Measurements from ENCODE around the gene FBXO47.

Gene FBXO47

GRCh38 chr17:38967290-38967738 is at the start of gene FBXO47:
FBXO47 (minus strand) TSS chr17:38967403; CDS start chr17:38963025, 4,378 bp downstream.
- peak; percentile 85 for DNase-seq (ENCODE audit: low spot score)

DNA sequence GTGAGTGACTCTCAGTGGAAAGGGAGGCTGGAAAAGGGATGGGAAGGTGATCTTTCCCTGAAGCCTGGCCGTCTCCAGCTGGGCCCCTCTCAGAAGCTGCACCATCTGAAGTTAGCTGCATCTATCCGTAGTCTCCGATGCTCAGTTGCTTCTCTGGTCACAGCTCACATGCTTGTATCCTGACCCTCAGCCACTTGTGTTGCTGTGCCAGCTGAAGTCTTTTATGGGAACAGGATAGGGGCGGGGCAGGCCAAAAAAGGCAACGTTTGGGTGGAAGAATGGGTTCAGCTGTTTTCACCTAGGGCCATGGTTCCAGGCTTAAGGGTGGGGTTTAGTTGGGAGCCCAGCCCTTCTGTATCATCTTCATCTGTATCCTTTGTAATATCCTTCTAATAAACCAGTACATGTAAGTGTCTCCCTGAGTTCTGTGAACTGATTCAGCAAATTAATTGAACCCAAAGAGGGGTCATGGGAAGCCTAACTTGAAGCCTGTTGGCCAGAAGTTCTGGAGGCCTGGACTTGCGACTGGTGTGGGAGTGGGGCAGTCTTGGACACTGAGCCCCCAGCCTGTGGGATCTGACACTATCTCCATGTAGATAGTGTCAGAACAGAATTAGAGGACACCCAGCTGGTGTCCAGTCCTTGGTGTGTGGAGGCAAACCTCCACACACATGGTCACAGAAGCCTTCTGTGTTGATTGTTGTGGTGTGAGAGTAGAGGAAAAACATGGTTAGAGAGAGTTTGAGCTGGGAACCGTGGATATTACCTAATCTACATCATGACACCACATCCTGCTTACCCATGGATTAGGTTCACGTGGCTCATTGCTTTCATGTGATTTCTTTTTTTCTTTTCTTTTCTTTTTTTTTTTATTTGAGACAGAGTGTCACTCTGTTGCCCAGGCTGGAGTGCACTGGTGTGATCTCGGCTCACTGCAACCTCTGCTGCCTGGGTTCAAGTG is 49.3 kb upstream of the FBXO47 start:
- no peak for DNase-seq (ENCODE audit: low spot score)

DNA sequence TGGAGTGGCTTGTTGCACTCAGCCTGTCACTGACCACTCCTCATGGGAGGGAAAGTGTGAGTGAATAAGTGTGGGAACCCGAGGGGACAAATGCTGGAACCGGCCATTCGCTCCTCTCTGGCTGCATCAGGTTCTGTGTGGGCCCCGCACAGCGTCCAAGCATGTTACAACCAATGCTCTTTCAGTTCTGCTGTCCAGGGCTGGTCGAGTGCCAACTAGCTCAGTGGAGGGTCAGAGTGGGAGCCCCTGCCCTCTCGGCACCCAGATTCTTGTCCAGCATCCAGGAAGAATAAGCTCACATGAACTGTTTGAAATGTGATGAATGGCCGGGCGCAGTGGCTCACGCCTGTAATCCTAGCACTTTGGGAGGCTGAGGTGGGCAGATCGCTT is 48.3 kb upstream of the FBXO47 start:
- DNase-seq (ENCODE audit: low spot score), result no peak

- DNase-seq (ENCODE audit: low spot score), result no peak
Measured at GRCh38 chr17:39014795-39015545, 47.8 kb upstream of the FBXO47 start.

DNA sequence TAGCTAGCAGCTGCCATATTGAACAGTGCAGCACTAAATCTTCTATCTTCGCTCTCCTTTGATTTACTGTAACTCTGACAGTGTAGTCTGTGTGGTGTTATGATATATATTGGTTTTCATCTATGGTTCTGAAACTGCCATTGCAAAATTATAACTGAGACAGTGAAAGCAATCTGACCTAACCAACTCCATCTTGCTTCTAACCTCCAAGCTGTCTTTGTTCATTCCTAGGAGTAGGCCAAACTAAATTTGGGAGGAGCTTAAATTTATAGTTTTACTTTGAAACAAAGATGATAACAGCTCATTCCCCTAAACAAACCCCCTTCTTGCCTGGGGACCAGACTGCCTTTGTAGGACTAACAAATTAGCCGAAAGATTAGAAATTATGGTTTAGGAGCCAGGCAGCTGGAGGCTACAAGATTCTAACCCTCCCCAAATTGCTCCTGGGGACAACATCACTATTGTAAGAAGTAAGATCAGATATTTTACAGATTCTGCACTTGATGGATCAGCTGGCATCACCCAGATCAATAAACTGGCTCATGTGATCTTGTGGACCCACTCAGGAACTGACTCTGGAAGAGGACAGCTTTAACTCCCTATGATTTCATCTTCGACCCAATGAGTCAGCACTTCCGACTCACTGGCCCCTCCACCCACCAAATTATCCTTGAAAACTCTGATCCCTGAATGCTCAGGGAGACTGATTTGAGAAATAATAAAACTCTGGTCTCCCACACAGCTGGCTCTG is 47.0 kb upstream of the FBXO47 start:
- DNase-seq (ENCODE audit: low spot score), result no peak

GRCh38 chr17:39012725-39013124 is 45.5 kb upstream of the FBXO47 start:
- no peak for DNase-seq (ENCODE audit: low spot score)

DNA sequence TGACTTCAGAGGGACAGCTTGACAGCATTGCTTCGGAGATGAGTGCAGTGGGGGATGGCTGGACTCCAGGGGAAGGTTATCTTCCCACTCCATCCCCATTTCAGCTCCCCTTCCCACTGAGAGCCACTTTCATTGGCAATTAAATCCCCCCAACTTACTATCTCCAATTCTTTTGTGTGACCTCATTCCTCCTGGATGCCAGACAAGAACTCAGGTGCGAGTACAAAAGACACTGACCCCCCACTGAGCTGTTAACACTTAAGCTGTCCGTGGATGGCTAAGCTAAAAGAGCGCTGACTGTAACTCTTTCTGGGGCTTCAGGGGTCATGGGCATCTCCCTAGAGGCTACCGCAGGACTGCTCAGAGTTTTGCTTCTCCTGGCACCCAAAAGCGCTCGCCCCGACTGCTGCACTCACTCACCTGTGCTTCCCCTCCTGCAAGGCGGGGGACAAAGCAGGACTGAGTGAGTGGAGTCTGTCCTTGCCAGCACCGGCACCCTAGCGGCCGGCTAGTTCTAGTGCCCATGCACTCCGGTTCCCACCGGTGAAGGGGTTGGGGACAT is 44.8 kb upstream of the FBXO47 start:
- no peak for DNase-seq (ENCODE audit: low spot score)

DNA sequence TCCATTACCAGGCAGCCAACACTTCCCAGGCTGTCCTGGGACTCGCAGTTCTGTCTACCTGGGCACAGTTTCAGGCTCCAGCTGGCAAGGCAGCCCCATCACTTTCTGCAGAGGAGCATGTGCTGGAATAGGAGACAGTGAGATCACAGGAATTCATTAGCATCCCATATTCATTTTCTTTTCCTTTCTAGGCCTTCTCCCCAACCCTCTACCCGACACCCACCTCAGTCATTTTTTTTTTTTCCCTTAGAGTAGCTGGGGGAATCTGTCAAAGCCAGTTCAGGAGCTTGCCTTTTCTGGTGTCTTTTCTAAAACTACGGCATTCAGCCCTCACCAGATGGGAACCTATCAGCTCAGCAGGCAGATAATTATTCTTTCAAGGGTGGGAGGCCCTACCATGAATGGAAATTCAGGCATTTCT is 42.4 kb upstream of the FBXO47 start:
- no peak for DNase-seq (ENCODE audit: low spot score)

DNA sequence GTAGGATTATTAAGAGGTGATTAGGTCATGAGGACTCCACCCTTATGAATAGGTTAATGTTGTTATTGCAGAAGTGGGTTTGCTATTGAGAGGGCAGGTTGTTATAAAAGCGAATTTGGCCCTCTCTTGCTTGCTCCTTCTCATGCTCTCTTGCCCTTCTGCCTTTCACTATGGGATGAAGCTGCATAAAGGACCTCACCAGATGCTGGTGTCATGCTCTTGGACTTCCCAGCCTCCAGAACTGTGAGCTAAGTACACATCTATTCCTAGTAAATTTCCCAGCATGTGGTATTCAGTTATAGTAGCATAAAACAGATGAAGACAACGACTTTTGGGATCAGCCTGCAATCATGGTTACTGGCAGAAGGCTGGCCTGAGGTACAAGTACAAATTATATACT is 41.4 kb upstream of the FBXO47 start:
- DNase-seq (ENCODE audit: low spot score), result no peak

- DNase-seq (ENCODE audit: low spot score), result no peak
Measured at GRCh38 chr17:39002991-39003715, 36.0 kb upstream of the FBXO47 start.

GRCh38 chr17:39001703-39002637 is 34.8 kb upstream of the FBXO47 start:
- DNase-seq (ENCODE audit: low spot score), result no peak

- DNase-seq (ENCODE audit: low spot score), result no peak
Measured at GRCh38 chr17:39000021-39000601, 32.9 kb upstream of the FBXO47 start.

DNA sequence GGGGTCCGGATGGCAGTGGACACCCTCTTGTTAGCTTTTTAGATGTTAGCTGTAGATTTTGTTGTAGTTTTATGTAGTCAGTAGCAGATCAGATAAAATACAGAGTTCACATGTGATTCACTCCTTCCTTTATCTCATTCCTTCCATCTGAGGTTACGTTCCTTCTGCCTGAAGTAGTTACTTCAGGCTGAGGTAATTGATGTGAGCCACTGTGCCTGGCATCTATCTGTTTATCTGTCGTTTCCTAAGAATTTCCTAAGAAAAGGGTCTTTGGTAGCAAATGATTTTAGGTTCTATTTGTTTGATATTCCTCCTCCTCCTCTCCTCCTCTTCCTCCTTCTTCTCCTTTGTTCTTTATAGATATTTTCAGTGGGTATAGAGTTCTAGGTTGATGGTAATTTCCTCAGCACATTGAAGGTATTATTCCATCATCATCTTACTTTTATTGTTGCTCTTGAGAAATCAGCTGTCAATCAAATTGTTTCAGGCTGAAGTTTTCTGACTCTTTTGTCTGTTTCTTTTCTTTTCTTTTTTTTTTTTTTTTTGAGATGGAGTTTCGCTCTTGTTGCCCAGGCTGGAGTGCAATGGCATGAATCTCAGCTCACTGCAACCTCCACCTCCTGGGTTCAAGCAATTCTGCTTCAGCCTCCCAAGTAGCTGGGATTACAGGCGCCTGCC is 29.6 kb upstream of the FBXO47 start:
- no peak for DNase-seq (ENCODE audit: low spot score)

- no peak for DNase-seq (ENCODE audit: low spot score)
Measured at GRCh38 chr17:38994026-38994425, 26.8 kb upstream of the FBXO47 start.

- no peak for DNase-seq (ENCODE audit: low spot score)
Measured at GRCh38 chr17:38984666-38985065, 17.5 kb upstream of the FBXO47 start.

DNA sequence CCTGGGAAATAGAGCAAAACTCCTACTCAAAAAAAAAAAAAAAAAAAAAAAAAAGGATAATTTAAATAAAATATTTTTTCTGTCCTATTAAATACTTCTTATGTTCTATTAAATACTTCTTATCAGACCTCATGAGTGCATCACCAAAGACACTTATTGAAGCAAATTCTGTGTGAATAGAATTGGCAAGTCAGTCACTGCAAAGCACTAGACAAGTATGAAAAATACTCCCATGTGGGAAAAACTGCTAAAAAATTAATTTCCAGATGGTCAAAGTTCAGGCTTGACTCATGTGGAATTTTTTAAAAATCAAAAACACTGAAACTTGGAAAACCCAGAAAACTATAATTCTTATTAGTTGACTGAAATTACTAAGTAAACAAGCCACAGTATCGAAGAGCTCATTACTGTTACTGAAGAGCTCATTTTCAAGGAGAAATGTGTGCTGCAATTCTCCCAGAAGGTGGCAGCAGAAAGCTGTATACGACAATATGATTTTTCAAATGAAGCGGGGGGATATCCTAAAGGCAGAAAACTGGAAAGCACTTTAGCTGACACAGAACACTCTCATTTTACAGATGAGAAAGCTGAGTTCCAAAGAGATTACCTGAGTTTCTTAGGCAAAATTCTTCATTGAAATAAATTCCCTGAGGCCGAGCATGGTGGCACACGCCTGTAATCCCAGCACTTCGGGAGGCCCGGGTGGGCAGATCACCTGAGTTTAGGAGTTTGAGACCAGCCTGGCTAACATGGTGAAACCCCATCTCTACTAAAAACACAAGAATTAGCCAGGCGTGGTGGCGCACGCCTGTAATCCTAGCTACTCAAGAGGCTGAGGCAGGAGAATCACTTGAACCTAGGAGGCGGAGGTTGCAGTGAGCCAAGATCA is 15.9 kb upstream of the FBXO47 start:
- peak; percentile 53 for DNase-seq (ENCODE audit: low spot score)

DNA sequence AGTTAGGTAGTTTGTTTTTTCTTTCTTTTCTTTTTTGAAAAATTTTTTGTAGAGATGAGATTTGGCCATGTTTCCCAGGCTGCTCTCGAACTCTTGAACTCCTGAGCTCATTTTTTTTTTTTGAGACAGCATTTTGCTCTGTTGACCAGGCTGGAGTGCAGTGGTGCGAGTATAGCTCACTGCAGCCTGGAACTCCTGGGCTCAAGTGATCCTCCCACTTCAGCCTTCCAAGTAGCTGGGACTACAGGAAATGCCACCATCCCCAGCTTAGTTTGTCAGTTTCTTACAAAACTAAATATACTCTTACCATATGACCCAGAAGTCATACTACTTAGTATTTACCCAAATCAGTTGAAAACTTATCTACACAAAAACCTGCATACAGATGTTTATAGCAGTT is 14.4 kb upstream of the FBXO47 start:
- DNase-seq (ENCODE audit: low spot score), result no peak
